NB4 (cell line): ENCODE results near the gene ZNF689.

Experiments
- MAX ChIP-seq: IDR thresholded peaks from 2 replicates; pipeline ENCODE4 v1.6.1; 2011; ENCODE audit warnings: low read depth, low read length
- MYC ChIP-seq: IDR thresholded peaks from 2 replicates; pipeline ENCODE4 v1.6.1; 2011; ENCODE audit warnings: low read depth, low read length
- POLR2A ChIP-seq: IDR thresholded peaks from 2 replicates; pipeline ENCODE4 v1.6.1; 2011; ENCODE audit warnings: mild to moderate bottlenecking; ENCODE audit not compliant: insufficient read length; ENCODE audit errors: extremely low read depth
- TF ChIP-seq, protein P1 (sequence below): IDR thresholded peaks from one replicate; pipeline ENCODE4 v1.5.1; 2012; ENCODE audit warnings: low read depth, low read length

- TF ChIP-seq, protein P1, sequence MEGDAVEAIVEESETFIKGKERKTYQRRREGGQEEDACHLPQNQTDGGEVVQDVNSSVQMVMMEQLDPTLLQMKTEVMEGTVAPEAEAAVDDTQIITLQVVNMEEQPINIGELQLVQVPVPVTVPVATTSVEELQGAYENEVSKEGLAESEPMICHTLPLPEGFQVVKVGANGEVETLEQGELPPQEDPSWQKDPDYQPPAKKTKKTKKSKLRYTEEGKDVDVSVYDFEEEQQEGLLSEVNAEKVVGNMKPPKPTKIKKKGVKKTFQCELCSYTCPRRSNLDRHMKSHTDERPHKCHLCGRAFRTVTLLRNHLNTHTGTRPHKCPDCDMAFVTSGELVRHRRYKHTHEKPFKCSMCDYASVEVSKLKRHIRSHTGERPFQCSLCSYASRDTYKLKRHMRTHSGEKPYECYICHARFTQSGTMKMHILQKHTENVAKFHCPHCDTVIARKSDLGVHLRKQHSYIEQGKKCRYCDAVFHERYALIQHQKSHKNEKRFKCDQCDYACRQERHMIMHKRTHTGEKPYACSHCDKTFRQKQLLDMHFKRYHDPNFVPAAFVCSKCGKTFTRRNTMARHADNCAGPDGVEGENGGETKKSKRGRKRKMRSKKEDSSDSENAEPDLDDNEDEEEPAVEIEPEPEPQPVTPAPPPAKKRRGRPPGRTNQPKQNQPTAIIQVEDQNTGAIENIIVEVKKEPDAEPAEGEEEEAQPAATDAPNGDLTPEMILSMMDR = no peak
- TF ChIP-seq POLR2A (no peak), MAX (no peak), MYC (no peak)
Measured at GRCh38 chr16:30645727-30646126, 35.5 kb upstream of the ZNF689 start.
